OCI-LY3 (cell line): Measurements from ENCODE around the gene GPRC5B.

ENCODE experiments used
- EZH2phosphoT487 ChIP-seq: fragments of 200-600 bp; shearing (Covaris generic); IDR thresholded peaks from 2 replicates; pipeline ENCODE4 v1.6.1; 2018; ENCODE audit warnings: antibody characterized with exemption, mixed run types, low read depth
- TF ChIP-seq, protein P1 (sequence below): fragments of 200-600, 300-600 bp; sonication (generic); IDR thresholded peaks from 2 replicates; pipeline ENCODE4 v1.5.1; 2014; ENCODE audit warnings: antibody characterized with exemption, low read length, low read depth

DNA sequence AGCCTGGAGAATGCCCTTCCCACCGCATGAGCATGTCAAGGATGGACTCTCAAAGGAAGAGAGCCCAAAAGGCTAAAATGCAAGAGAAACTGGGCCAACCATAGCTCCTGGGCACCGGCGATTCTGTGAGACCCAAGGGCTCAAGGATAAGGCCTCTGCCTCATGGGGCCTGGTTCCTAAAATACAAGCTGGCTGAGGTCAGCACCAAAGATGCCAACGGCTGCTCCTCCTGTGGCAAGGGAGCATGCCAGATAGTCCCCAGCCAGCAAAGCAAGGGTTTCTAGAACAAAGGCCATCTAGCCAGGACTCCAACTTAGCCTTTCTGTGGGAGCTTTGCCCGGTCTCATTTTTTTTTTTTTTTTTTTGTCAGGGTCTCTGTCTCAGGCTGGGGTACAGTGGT, 20.1 kb downstream of the GPRC5B start:
- TF ChIP-seq, protein P1, sequence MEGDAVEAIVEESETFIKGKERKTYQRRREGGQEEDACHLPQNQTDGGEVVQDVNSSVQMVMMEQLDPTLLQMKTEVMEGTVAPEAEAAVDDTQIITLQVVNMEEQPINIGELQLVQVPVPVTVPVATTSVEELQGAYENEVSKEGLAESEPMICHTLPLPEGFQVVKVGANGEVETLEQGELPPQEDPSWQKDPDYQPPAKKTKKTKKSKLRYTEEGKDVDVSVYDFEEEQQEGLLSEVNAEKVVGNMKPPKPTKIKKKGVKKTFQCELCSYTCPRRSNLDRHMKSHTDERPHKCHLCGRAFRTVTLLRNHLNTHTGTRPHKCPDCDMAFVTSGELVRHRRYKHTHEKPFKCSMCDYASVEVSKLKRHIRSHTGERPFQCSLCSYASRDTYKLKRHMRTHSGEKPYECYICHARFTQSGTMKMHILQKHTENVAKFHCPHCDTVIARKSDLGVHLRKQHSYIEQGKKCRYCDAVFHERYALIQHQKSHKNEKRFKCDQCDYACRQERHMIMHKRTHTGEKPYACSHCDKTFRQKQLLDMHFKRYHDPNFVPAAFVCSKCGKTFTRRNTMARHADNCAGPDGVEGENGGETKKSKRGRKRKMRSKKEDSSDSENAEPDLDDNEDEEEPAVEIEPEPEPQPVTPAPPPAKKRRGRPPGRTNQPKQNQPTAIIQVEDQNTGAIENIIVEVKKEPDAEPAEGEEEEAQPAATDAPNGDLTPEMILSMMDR: no peak
- TF ChIP-seq EZH2phosphoT487: no peak
